ENCODE data around the gene CD99L2. TPM values are rescaled to one million over a fixed set of nuclear protein-coding genes. Genes with fewer than 3 reads are reported as not detected.
A peak's percentile ranks its signal among the peaks of the same experiment; 100 is the strongest.

CD99L2 gene
- polyA plus RNA-seq, 3 donors, result 13.1 to 18.4 (median 16.7) TPM

DNA sequence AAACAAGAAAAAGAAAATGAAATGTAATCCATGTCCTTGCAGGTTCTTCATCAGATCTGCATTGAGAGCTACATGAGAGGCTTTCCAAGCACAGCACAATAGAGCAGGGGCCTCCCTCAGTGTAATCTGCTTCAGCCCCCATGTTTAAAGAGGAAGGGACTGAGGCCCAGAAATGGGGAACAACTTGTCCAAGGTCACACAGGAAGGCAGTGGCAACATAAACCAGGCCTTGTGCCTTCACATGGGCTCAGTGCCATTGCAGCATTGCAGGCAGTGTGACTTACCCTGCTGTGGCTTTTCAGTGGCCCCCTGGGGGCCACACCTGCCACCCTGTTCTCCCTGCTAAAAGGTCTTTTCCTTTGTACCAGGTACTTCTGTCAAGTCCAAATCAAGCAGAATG is 20.9 kb upstream of the CD99L2 start:
- no peak for TF ChIP-seq CTCF (IDR thresholded peaks at IDR 0.05)
- Histone ChIP-seq H3K9me3 (replicated peaks in 1 of 2; ENCODE audit: control insufficient read depth in 1 of 2, insufficient read depth in 1 of 2, low read length in 2 of 2) (no peaks in the 10 kb centered on the region), H3K4me2 (replicated peaks; ENCODE audit: extremely low read depth, low read length, poor library complexity, severe bottlenecking) (no peak overlapping the region), H4K20me1 (ENCODE audit: insufficient read depth, low read length) (no peaks in the 10 kb centered on the region), H2AFZ (ENCODE audit: insufficient read depth, low read depth, low read length, poor library complexity, severe bottlenecking) (no peak overlapping the region), H3K27ac (ENCODE audit: low read depth in 1 of 2, low read length in 2 of 2) (no peak overlapping the region), H3K4me3 (replicated peaks in 1 of 3; ENCODE audit: low read depth in 2 of 3, low read length in 3 of 3) (no peak overlapping the region), H3K36me3 (replicated peaks in 1 of 2; ENCODE audit: control insufficient read depth in 1 of 2, insufficient read depth in 2 of 2, low read length in 2 of 2) (no peaks in the 10 kb centered on the region), H3K4me1 (ENCODE audit: control insufficient read depth in 1 of 2, insufficient read depth in 2 of 2, low read length in 2 of 2) (no peaks in the 10 kb centered on the region), H3K9ac (ENCODE audit: insufficient read depth, low read length, poor library complexity, severe bottlenecking) (no peak overlapping the region), H3K79me2 (ENCODE audit: insufficient read depth, low read length) (no peaks in the 10 kb centered on the region), H3K27me3 (ENCODE audit: control insufficient read depth in 2 of 2, insufficient read depth in 2 of 2, low read length in 2 of 2) (no peaks in the 10 kb centered on the region)
- no peak overlapping the region for H3K27ac Mint-ChIP-seq
- H3K9me3 Mint-ChIP-seq, result peaks cover 0 to 3% (median 0%) of the 10 kb centered on the region in 7 donors
- peak in 1 of 3 donors; percentile 2 for DNase-seq
- H3K27me3 Mint-ChIP-seq (ENCODE audit: low read depth in 3 of 3), result peaks cover 0 to 3% (median 0%) of the 10 kb centered on the region in 3 donors
- H3K4me3 Mint-ChIP-seq, result no peak overlapping the region
- intact Hi-C loops (cut with micrococcal nuclease), result no loop called here
- H3K4me1 Mint-ChIP-seq, result peaks cover 1% of the 10 kb centered on the region
- no peaks in the 10 kb centered on the region for H3K36me3 Mint-ChIP-seq

DNA sequence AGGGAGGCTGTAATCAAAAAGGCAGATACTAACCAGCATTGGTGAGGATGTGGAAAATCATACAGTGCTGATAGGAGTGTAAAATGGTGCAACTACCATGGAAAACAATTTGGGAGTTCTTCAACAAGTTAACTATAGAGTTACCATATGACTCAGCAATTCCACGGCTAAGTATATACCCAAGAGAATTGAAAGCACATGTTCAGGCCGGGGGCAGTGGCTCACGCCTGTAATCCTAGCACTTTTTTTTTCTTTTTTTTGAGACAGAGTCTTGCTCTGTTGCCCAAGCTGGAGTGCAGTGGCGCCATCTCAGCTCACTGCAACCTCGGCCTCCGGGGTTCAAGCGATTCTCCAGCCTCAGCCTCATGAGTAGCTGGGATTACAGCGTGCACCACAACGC is 15.0 kb upstream of the CD99L2 start:
- Histone ChIP-seq H3K79me2 (ENCODE audit: insufficient read depth, low read length) (no peaks in the 10 kb centered on the region), H3K4me3 (replicated peaks in 1 of 3; ENCODE audit: low read depth in 2 of 3, low read length in 3 of 3) (no peak overlapping the region), H3K36me3 (replicated peaks in 1 of 2; ENCODE audit: control insufficient read depth in 1 of 2, insufficient read depth in 2 of 2, low read length in 2 of 2) (no peaks in the 10 kb centered on the region), H3K4me2 (replicated peaks; ENCODE audit: extremely low read depth, low read length, poor library complexity, severe bottlenecking) (no peak overlapping the region), H3K27ac (ENCODE audit: low read depth in 1 of 2, low read length in 2 of 2) (no peak overlapping the region), H2AFZ (ENCODE audit: insufficient read depth, low read depth, low read length, poor library complexity, severe bottlenecking) (no peak overlapping the region), H3K4me1 (ENCODE audit: control insufficient read depth in 1 of 2, insufficient read depth in 2 of 2, low read length in 2 of 2) (no peaks in the 10 kb centered on the region), H3K9me3 (replicated peaks in 1 of 2; ENCODE audit: control insufficient read depth in 1 of 2, insufficient read depth in 1 of 2, low read length in 2 of 2) (no peaks in the 10 kb centered on the region), H4K20me1 (ENCODE audit: insufficient read depth, low read length) (no peaks in the 10 kb centered on the region), H3K9ac (ENCODE audit: insufficient read depth, low read length, poor library complexity, severe bottlenecking) (no peak overlapping the region), H3K27me3 (ENCODE audit: control insufficient read depth in 2 of 2, insufficient read depth in 2 of 2, low read length in 2 of 2) (no peaks in the 10 kb centered on the region)
- H3K36me3 Mint-ChIP-seq, result no peaks in the 10 kb centered on the region
- peaks cover 0 to 2% (median 0%) of the 10 kb centered on the region in 7 donors for H3K9me3 Mint-ChIP-seq
- DNase-seq, result no peak
- WGBS (ENCODE audit: insufficient coverage), result 96% methylated on average over 8 of the region's 9 CpGs
- H3K27me3 Mint-ChIP-seq (ENCODE audit: low read depth in 3 of 3), result peaks cover 1 to 3% (median 3%) of the 10 kb centered on the region in 3 donors
- no peak overlapping the region for H3K27ac Mint-ChIP-seq
- intact Hi-C loops (cut with micrococcal nuclease), result no loop called here
- no peak overlapping the region for H3K4me3 Mint-ChIP-seq
- no peaks in the 10 kb centered on the region for H3K4me1 Mint-ChIP-seq
- TF ChIP-seq CTCF (IDR thresholded peaks at IDR 0.05), result no peak
